SJSA1 (cell line): Measurements from ENCODE around the gene COL4A2. TPM values are rescaled to one million over a fixed set of nuclear protein-coding genes. Genes with fewer than 3 reads are reported as not detected.
A peak's percentile ranks its signal among the peaks of the same experiment; 100 is the strongest.

ENCODE experiments used
- DNase-seq, 2 experiments: peaks; one replicate each; pipeline ENCODE4 v3.0.0-alpha.2; 2015 to 2020; ENCODE audit warnings: low spot score in 2 of 2, low read depth in 1 of 2
- H3K27ac ChIP-seq: fragments of 250-450 bp; sonication (Bioruptor Pico); 2 replicates; pipeline ENCODE4 v1.5.1; 2020; ENCODE audit warnings: mild to moderate bottlenecking, moderate library complexity
- H3K27me3 ChIP-seq: fragments of 250-450 bp; sonication (Bioruptor Pico); replicated peaks from 2 replicates; pipeline ENCODE4 v1.5.1; 2020; ENCODE audit warnings: mild to moderate bottlenecking, moderate library complexity
- H3K36me3 ChIP-seq: fragments of 250-450 bp; sonication (Bioruptor Pico); 2 replicates; pipeline ENCODE4 v1.5.1; 2020; ENCODE audit warnings: mild to moderate bottlenecking
- H3K4me1 ChIP-seq: fragments of 250-450 bp; sonication (Bioruptor Pico); replicated peaks from 2 replicates; pipeline ENCODE4 v1.6.1; 2021; ENCODE audit warnings: mild to moderate bottlenecking
- H3K4me3 ChIP-seq: fragments of 250-450 bp; sonication (Bioruptor Pico); 2 replicates; pipeline ENCODE4 v1.5.1; 2020; ENCODE audit warnings: mild to moderate bottlenecking
- H3K9me3 ChIP-seq: fragments of 250-450 bp; sonication (Bioruptor Pico); replicated peaks from 2 replicates; pipeline ENCODE4 v1.5.1; 2020; ENCODE audit warnings: mild to moderate bottlenecking
- total RNA-seq: library from RNA; depleted of rRNA; stranded (reverse); fragments of >200 nt; shearing (Covaris generic); gene quantifications from 2 replicates; pipeline ENCODE4 v1.2.3, GENCODE V29; 2014

The COL4A2 gene
- total RNA-seq, 1 experiment from 2014 or later = 741 TPM

DNA sequence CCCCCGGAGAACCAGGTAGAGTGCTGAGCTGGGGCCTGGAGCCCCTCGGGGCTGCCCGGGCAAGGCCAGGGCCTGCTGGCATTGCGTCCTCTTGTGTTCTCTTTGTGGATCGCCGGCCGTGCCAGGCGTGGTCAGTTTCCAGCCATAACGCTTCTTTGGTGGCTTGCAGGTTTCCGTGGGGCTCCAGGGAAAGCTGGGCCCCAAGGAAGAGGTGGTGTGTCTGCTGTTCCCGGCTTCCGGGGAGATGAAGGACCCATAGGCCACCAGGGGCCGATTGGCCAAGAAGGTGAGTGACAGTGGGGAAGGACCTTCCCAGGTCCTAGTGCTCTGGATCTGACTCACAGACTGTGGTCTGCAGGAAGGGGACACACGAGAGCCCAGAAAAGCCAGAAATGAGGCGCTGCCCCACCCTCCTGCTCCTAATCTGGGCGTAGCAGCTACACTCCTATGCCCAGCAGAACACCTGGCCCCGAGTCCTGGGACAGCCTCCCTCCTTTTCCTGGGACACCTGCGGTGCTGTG lies 197.0 kb downstream of the COL4A2 start:
- Histone ChIP-seq H3K4me3 (no peak overlapping the region), H3K9me3 (peaks cover 4% of the 10 kb centered on the region), H3K27me3 (no peaks in the 10 kb centered on the region), H3K27ac (peak overlapping the region; percentile 78), H3K36me3 (peaks cover 72% of the 10 kb centered on the region), H3K4me1 (peaks cover 42% of the 10 kb centered on the region)
- no peak for DNase-seq

DNA sequence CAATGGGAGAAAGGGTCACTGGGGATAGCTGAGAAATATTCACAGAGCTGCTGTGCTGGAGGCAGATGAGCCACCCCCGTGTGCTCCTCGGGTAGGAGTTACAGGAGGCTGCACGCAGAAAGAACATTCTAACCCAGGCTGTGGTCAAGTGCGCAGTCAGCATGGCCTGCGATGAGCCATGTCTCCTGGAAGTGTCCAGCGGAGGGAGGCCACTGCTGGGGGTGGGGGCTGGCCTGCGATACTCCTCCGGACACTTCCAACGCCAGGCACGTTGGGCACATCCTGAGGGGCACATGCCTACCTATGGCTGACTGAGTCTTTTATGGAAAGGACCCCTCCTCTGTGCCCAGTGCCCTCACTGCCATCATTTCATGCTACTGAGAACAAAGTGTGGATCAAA lies 198.5 kb downstream of the COL4A2 start:
- Histone ChIP-seq H3K4me1 (peaks cover 40% of the 10 kb centered on the region), H3K9me3 (peaks cover 3% of the 10 kb centered on the region), H3K27ac (no peak overlapping the region), H3K4me3 (no peak overlapping the region), H3K36me3 (peaks cover 82% of the 10 kb centered on the region), H3K27me3 (no peaks in the 10 kb centered on the region)
- no peak for DNase-seq

DNA sequence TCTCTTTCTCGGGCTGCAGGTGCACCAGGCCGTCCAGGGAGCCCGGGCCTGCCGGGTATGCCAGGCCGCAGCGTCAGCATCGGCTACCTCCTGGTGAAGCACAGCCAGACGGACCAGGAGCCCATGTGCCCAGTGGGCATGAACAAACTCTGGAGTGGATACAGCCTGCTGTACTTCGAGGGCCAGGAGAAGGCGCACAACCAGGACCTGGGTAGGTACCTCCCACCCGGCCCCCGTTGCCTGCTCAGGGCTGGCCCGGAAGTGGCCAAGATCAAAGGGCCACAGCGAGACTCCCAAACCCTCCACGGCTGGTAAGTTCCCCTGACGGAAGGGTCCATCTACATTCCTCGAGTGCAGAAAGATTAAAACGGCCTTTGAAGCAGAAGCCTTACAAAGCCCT lies 199.3 kb downstream of the COL4A2 start:
- Histone ChIP-seq H3K27ac (no peak overlapping the region), H3K4me1 (peaks cover 36% of the 10 kb centered on the region), H3K36me3 (peaks cover 79% of the 10 kb centered on the region), H3K9me3 (no peaks in the 10 kb centered on the region), H3K27me3 (no peaks in the 10 kb centered on the region), H3K4me3 (no peak overlapping the region)
- DNase-seq = no peak

DNA sequence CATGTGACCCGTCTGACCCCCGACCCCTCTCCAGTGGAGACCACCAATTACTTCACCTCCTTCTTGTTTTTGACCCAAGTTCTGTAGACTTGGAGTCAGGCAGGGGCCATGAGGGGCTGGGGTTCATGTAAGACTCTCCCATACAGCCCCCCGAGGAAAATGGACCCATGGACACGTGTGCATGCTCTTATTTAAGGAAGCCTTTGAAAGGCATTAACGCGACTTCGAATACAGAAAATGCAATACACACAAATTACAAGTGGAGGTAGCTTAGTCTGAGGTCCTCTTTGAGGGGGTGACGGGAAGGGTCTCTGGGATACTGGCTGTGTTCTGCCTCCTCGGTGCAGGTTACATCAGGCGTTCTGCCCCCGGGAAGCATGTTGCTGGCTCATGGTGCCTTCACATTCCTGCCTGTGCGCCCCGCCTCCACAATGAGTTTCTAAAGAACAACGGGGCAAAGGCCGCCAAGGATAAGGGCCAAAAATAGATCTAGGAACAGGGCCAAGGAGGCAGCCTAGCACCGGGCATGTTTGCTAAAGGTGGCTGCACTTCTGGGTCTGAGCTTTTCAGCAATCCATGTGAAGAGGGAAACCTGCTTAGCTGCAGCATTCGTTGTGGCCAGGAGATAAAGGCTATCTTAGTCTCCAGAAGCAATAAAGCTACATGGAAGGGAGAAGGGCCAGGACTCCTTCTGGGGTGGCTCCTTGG lies 199.9 kb downstream of the COL4A2 start:
- Histone ChIP-seq H3K27ac (no peak overlapping the region), H3K27me3 (no peaks in the 10 kb centered on the region), H3K4me3 (no peak overlapping the region), H3K4me1 (peaks cover 36% of the 10 kb centered on the region), H3K9me3 (no peaks in the 10 kb centered on the region), H3K36me3 (peaks cover 80% of the 10 kb centered on the region)
- no peak for DNase-seq

DNA sequence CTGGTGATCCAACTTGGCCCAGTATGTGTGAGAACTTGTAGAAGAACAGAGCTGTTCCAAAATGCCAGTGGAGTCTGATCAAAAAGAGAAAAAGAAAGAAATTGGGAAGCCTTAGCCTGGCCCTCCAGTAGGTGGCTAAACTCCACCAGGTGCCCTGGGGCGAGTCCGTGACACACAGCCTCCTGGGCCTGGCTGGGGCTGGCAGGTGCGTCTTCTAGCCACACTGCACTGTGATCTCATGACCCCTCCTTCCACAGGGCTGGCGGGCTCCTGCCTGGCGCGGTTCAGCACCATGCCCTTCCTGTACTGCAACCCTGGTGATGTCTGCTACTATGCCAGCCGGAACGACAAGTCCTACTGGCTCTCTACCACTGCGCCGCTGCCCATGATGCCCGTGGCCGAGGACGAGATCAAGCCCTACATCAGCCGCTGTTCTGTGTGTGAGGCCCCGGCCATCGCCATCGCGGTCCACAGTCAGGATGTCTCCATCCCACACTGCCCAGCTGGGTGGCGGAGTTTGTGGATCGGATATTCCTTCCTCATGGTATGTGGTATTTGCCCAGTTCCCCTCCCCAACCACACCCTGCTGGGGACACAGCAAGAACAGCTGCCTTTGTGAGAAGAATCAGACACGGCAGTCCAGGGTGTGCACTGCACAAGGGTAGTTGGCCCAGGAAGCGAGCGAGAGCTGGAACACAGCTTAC lies 200.7 kb downstream of the COL4A2 start:
- Histone ChIP-seq H3K4me1 (peaks cover 36% of the 10 kb centered on the region), H3K27me3 (no peaks in the 10 kb centered on the region), H3K4me3 (no peak overlapping the region), H3K9me3 (no peaks in the 10 kb centered on the region), H3K36me3 (peaks cover 80% of the 10 kb centered on the region), H3K27ac (no peak overlapping the region)
- DNase-seq = no peak

DNA sequence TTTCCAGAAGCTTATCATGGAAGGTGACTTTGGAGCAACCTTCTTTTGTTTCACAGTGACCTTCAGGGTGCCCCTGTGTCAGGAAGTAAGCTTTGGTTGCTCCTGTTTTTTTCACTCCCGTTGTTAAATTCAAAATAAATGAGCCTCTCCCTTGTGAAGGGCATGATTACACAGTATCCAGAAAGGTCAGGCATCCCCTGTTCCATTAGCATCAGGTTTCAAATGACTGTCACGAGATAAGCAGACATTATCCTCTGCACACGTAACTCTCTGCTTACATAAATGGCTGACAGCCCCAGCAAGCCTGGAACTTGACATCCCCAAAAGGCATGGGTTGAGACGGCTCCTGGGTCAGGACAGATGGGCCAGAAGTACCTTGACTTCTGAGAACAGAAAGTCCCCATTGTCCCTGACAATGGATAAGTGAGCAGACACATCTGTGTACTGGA lies 202.4 kb downstream of the COL4A2 start:
- peaks cover 71% of the 10 kb centered on the region for H3K36me3 ChIP-seq
- no peak overlapping the region for H3K4me3 ChIP-seq
- no peaks in the 10 kb centered on the region for H3K27me3 ChIP-seq
- no peak for DNase-seq
- no peaks in the 10 kb centered on the region for H3K9me3 ChIP-seq
- peaks cover 22% of the 10 kb centered on the region for H3K4me1 ChIP-seq
- no peak overlapping the region for H3K27ac ChIP-seq

DNA sequence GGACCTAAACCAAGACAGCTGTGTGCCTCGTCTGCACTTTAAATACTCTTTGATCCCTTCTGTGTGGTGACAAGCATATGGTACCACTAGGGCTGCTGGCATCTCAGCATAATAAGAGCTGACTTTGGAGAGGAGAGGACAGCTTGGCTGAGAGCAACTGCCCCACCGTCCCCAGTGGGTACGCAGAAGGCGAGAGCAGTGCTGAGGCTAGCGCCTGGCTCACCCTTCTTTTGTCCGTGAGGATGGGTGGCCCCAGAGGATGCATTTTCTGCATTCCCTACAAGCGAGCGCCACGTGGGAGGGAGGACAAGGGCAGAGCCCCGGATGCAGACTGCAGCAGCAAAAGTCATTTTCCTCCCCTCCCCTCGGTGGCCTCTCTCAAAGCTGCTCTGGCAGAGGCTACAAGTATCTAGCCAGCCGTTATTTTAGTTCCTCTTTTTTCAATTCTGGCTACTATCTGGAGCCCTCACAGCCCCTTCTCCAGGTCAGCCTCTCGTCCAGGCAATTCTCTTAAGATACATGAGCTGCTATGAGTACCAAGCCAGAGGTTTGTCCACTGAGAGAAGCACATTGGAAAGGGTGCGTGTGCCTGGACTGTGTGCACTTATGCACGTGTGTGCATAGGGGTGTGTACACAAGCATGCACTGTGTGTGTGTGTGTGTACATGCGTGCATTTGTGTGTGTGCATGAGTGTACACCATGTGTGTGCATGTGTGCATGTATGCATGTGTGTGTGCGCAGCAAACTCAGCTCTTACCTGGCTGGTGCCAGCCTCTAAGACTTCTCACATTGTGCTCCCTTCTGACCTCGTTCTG lies 203.1 kb downstream of the COL4A2 start:
- Histone ChIP-seq H3K4me3 (no peak overlapping the region), H3K27me3 (no peaks in the 10 kb centered on the region), H3K36me3 (peaks cover 70% of the 10 kb centered on the region), H3K4me1 (peaks cover 22% of the 10 kb centered on the region), H3K27ac (no peak overlapping the region), H3K9me3 (no peaks in the 10 kb centered on the region)
- peak; percentile 90 to 95 for DNase-seq

DNA sequence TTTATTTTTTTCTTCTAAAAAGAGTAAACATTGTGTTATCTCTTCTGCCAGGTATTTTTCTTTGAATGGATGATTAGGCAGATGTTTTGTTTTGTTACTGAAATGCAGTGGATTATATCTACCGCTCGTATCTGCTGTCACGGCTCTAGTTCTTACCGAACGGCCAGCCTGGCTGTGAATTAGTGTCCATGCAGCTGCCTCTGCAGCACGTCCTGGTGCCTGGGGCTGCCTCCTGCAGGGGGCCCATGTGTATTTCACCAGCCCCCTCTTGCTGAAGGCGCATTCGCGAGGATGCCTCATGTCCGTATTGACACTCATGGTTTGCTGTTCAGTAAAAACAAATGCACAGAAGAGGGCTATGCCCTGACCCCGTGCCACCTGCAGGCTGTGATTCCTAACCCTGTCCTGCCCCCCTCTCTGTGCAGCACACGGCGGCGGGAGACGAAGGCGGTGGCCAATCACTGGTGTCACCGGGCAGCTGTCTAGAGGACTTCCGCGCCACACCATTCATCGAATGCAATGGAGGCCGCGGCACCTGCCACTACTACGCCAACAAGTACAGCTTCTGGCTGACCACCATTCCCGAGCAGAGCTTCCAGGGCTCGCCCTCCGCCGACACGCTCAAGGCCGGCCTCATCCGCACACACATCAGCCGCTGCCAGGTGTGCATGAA lies 204.6 kb downstream of the COL4A2 start:
- Histone ChIP-seq H3K4me1 (peaks cover 21% of the 10 kb centered on the region), H3K4me3 (no peak overlapping the region), H3K9me3 (no peaks in the 10 kb centered on the region), H3K27me3 (peaks cover 6% of the 10 kb centered on the region; the same call in 1 of the 2 replicates), H3K36me3 (peaks cover 61% of the 10 kb centered on the region), H3K27ac (no peak overlapping the region)
- no peak for DNase-seq

DNA sequence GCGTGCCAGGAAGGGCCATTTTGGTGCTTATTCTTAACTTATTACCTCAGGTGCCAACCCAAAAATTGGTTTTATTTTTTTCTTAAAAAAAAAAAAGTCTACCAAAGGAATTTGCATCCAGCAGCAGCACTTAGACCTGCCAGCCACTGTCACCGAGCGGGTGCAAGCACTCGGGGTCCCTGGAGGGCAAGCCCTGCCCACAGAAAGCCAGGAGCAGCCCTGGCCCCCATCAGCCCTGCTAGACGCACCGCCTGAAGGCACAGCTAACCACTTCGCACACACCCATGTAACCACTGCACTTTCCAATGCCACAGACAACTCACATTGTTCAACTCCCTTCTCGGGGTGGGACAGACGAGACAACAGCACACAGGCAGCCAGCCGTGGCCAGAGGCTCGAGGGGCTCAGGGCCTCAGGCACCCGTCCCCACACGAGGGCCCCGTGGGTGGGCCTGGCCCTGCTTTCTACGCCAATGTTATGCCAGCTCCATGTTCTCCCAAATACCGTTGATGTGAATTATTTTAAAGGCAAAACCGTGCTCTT lies 205.2 kb downstream of the COL4A2 start:
- peaks cover 55% of the 10 kb centered on the region for H3K36me3 ChIP-seq
- peaks cover 9% of the 10 kb centered on the region for H3K27me3 ChIP-seq
- no peak overlapping the region for H3K27ac ChIP-seq
- H3K9me3 ChIP-seq = no peaks in the 10 kb centered on the region
- peaks cover 15% of the 10 kb centered on the region for H3K4me1 ChIP-seq
- no peak for DNase-seq
- no peak overlapping the region for H3K4me3 ChIP-seq

DNA sequence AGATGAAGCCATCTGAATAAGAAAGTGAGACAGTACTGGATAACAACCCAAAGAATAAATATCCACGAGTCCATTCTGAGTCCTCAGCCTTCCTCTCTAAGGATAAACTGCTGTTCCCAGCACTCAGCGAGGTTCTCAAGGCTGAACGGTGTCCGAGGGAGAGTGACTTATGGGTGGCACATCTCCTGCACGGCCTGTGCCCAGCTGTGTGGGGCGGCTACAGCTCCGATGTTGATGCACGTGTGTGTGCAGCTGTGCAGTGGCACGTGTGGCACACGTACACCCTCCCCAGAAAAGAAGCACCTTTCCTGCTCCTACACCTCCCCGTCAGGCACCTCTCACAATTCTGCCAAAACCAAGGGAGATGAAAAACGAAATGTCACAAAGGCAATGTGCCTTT lies 209.4 kb downstream of the COL4A2 start:
- Histone ChIP-seq H3K9me3 (no peaks in the 10 kb centered on the region), H3K27me3 (peaks cover 12% of the 10 kb centered on the region), H3K36me3 (peaks cover 21% of the 10 kb centered on the region), H3K4me1 (no peaks in the 10 kb centered on the region; the same call in 1 of the 2 replicates), H3K4me3 (no peak overlapping the region), H3K27ac (no peak overlapping the region)
- no peak for DNase-seq

DNA sequence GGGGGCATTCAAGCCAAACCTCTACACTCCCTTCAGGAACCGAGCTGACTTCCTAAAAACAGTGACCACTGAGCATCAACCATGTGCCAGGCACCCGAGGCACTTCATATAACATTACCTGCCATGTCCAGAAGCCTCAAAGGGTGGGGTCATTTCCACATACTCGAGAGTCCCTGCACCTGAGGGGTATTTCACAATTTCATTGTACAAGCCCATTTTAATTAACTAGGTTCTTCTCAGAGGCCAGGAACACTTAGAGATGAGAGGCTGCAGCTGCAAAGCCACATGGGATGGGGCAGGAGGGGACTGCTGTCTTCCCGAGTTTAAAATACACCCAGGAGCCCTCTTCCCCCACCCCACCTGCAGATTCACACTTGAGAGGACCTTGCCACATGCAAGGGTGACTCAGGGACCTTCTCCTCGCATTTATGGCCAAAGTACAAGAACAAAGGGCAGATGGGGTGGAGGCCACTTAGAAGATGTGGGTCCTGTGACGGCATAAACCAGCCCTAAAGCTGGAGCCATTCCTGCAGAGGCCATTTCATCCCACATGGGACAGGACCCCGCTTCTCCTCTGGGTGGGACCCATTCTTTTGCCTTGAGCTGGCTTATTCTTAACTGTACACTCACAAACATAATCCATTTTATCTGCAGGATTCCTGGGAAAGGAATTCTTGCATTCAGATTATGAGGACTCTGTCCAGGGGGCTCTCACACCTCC lies 210.6 kb downstream of the COL4A2 start:
- Histone ChIP-seq H3K27me3 (peaks cover 12% of the 10 kb centered on the region), H3K9me3 (no peaks in the 10 kb centered on the region), H3K27ac (no peak overlapping the region), H3K4me1 (no peaks in the 10 kb centered on the region; the same call in 1 of the 2 replicates), H3K4me3 (no peak overlapping the region), H3K36me3 (peaks cover 9% of the 10 kb centered on the region)
- no peak for DNase-seq

DNA sequence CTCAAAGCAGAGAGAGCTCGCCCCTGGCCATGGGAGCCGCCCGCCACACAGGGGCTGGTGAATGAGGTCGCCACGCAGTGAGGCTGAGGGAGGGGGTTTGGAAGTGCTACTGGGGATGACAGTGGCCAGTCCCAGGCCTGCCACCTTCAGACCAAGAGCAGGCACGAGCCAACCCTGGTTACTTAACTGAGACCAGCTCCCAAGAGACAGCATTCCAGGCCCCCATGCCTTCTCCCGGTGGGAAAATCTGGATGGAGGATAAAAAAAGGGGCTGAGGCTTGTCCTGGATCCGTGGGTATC lies 211.1 kb downstream of the COL4A2 start:
- no peak overlapping the region for H3K4me3 ChIP-seq
- H3K4me1 ChIP-seq = no peaks in the 10 kb centered on the region; the same call in 1 of the 2 replicates
- no peaks in the 10 kb centered on the region for H3K9me3 ChIP-seq
- no peak overlapping the region for H3K27ac ChIP-seq
- peak in 1 of 2 experiments; percentile 72 for DNase-seq
- peaks cover 12% of the 10 kb centered on the region for H3K27me3 ChIP-seq
- peaks cover 4% of the 10 kb centered on the region for H3K36me3 ChIP-seq
